NCI-H510A treated with DMSO at 0.1 percent for 48 hours (cell line): ENCODE data around the gene ZFYVE28.

Experiments used
- DNase-seq: peaks from one replicate; lab custom pipeline; 2025; lab: John Stamatoyannopoulos, UW

ZFYVE28 gene

GRCh38 chr4:2352729-2353221 is 65.7 kb downstream of the ZFYVE28 start:
- DNase-seq: no peak

- DNase-seq: no peak
Observed at GRCh38 chr4:2352171-2352570, 66.3 kb downstream of the ZFYVE28 start.

- no peak for DNase-seq
Observed at GRCh38 chr4:2350982-2351381, 67.5 kb downstream of the ZFYVE28 start.

- no peak for DNase-seq
Observed at GRCh38 chr4:2348786-2349185, 69.7 kb downstream of the ZFYVE28 start.

GRCh38 chr4:2347190-2347589 is 71.3 kb downstream of the ZFYVE28 start:
- no peak for DNase-seq

GRCh38 chr4:2343476-2343875 is 75.0 kb downstream of the ZFYVE28 start:
- no peak for DNase-seq

- no peak for DNase-seq
Observed at GRCh38 chr4:2341911-2342652, 76.4 kb downstream of the ZFYVE28 start.

GRCh38 chr4:2341261-2341841 is 77.1 kb downstream of the ZFYVE28 start:
- no peak for DNase-seq

GRCh38 chr4:2340272-2341061 is 78.0 kb downstream of the ZFYVE28 start:
- no peak for DNase-seq

GRCh38 chr4:2339458-2340271 is 78.8 kb downstream of the ZFYVE28 start:
- no peak for DNase-seq

- no peak for DNase-seq
Observed at GRCh38 chr4:2338754-2339457, 79.5 kb downstream of the ZFYVE28 start.

- no peak for DNase-seq
Observed at GRCh38 chr4:2337896-2338295, 80.5 kb downstream of the ZFYVE28 start.

GRCh38 chr4:2337131-2337723 is 81.2 kb downstream of the ZFYVE28 start:
- no peak for DNase-seq

GRCh38 chr4:2336659-2337058 is 81.8 kb downstream of the ZFYVE28 start:
- no peak for DNase-seq

GRCh38 chr4:2335729-2336101 is 82.7 kb downstream of the ZFYVE28 start:
- DNase-seq: no peak

- DNase-seq: no peak
Observed at GRCh38 chr4:2334826-2335728, 83.4 kb downstream of the ZFYVE28 start.

- DNase-seq: no peak
Observed at GRCh38 chr4:2333916-2334644, 84.4 kb downstream of the ZFYVE28 start.

- DNase-seq: no peak
Observed at GRCh38 chr4:2333356-2333841, 85.0 kb downstream of the ZFYVE28 start.

- no peak for DNase-seq
Observed at GRCh38 chr4:2332976-2333319, 85.5 kb downstream of the ZFYVE28 start.
